ENCODE data around the gene TKT.

DNA sequence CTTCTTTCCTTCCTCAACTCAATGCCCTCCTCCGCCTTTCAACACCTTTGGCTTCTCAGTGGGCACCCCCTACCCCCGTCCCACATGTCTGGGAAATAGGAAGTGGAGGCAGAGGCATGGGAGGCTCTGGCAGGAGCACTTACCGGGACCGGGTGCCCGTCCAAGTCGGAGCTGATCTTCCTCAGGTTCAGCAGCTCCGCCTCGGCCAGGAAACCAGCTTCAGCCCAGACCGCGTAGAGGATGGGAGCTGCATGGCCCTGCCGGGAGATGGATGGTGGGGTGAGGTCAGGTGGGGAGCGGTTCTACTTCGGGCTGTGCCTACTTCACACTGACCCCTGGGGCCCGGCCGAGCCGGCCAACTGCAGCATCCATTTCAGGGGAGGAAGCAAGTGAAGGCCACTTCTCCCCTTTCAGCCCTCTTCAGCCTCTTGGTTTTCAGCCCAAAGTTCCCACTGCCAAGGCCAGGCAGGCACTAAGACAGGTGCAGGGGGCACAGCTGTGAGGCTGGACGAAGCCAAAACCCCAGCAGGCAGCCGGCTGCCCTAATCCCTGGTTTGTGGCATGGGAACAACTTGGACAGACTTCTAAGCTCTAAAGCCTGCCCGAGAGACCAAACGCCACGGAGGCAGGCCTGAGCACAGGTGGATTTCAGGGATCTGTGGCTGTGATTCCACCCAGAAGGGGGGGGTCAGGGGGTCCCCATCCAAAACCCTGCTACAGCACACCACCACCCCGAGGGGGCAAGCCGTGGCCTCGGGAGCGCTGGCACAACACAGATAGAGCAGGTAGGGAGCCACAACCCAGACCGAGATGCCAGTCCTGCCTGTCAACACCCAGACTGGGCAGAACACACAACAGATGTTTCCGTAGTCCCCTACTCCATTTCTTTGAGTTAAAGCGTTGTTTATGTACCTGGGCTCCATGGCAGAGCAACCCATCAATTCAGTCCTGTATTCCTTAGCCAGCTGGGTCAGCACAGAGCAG lies 14.5 kb downstream of the TKT start:
- TF ChIP-seq, protein P1, sequence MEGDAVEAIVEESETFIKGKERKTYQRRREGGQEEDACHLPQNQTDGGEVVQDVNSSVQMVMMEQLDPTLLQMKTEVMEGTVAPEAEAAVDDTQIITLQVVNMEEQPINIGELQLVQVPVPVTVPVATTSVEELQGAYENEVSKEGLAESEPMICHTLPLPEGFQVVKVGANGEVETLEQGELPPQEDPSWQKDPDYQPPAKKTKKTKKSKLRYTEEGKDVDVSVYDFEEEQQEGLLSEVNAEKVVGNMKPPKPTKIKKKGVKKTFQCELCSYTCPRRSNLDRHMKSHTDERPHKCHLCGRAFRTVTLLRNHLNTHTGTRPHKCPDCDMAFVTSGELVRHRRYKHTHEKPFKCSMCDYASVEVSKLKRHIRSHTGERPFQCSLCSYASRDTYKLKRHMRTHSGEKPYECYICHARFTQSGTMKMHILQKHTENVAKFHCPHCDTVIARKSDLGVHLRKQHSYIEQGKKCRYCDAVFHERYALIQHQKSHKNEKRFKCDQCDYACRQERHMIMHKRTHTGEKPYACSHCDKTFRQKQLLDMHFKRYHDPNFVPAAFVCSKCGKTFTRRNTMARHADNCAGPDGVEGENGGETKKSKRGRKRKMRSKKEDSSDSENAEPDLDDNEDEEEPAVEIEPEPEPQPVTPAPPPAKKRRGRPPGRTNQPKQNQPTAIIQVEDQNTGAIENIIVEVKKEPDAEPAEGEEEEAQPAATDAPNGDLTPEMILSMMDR (IDR thresholded peaks at IDR 0.05; ENCODE audit: low read depth, low read length) = no peak
- TF ChIP-seq EZH2phosphoT487 (IDR thresholded peaks at IDR 0.05; ENCODE audit: low read depth) = no peak

Data from OCI-LY3 (cell line).